Liver (tissue), 3 donors: ENCODE measurements around the gene ANTXR2.
"Not testable (repeated sequence)": the region's sequence is repeated elsewhere in the genome, so short reads cannot be mapped to it uniquely, and the experiment has no call there.

Source experiments
- ATF3 ChIP-seq: IDR thresholded peaks from 2 replicates; pipeline ENCODE4 v1.6.1; 2016; ENCODE audit warnings: antibody characterized with exemption
- REST ChIP-seq: IDR thresholded peaks from 2 replicates; pipeline ENCODE4 v1.6.1; 2016; ENCODE audit warnings: antibody characterized with exemption, mild to moderate bottlenecking
- SP1 ChIP-seq: IDR thresholded peaks from 2 replicates; pipeline ENCODE4 v1.6.1; 2018; ENCODE audit warnings: antibody characterized with exemption, mild to moderate bottlenecking
- TF ChIP-seq, protein P1 (sequence below): fragments of 150-350 bp; IDR thresholded peaks from 2 replicates; pipeline ENCODE4 v1.5.1; 2017; ENCODE audit warnings: improper control_type of control experiment, low read depth, low read length; ENCODE audit not compliant: missing input control
- TF ChIP-seq, protein P2 (sequence below): IDR thresholded peaks from 2 replicates; pipeline ENCODE4 v1.6.1; 2016; ENCODE audit warnings: antibody characterized with exemption
- donor health status: healthy.
- donor health status: healthy.

DNA sequence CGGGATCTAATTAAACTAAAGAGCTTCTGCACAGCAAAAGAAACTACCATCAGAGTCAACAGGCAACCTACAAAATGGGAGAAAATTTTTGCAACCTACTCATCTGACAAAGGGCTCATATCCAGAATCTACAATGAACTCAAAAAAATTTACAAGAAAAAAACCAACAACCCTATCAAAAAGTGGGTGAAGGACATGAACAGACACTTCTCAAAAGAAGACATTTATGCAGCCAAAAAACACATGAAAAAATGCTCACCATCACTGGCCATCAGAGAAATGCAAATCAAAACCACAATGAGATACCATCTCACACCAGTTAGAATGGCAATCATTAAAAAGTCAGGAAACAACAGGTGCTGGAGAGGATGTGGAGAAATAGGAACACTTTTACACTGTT lies 70.5 kb downstream of the ANTXR2 start:
- TF ChIP-seq, protein P1, sequence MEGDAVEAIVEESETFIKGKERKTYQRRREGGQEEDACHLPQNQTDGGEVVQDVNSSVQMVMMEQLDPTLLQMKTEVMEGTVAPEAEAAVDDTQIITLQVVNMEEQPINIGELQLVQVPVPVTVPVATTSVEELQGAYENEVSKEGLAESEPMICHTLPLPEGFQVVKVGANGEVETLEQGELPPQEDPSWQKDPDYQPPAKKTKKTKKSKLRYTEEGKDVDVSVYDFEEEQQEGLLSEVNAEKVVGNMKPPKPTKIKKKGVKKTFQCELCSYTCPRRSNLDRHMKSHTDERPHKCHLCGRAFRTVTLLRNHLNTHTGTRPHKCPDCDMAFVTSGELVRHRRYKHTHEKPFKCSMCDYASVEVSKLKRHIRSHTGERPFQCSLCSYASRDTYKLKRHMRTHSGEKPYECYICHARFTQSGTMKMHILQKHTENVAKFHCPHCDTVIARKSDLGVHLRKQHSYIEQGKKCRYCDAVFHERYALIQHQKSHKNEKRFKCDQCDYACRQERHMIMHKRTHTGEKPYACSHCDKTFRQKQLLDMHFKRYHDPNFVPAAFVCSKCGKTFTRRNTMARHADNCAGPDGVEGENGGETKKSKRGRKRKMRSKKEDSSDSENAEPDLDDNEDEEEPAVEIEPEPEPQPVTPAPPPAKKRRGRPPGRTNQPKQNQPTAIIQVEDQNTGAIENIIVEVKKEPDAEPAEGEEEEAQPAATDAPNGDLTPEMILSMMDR = not testable (repeated sequence)
- TF ChIP-seq ATF3, REST, SP1: not testable (repeated sequence)
- TF ChIP-seq, protein P2, sequence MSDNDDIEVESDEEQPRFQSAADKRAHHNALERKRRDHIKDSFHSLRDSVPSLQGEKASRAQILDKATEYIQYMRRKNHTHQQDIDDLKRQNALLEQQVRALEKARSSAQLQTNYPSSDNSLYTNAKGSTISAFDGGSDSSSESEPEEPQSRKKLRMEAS = not testable (repeated sequence)
